Body of pancreas (tissue), 4 donors: ENCODE measurements around the gene ABCA13. TPM values are rescaled to one million over a fixed set of nuclear protein-coding genes. Genes with fewer than 3 reads are reported as not detected.

Experiments
- ATAC-seq: fragments of 150-250 bp; one replicate; pipeline ENCODE4 v1.9.1; 2016
- DNase-seq, 4 donors: peaks; one replicate each; pipeline ENCODE4 v3.0.0-alpha.2; 2019
- H3K27ac ChIP-seq, 4 donors: fragments of 200-600 bp; sonication (generic); 1 replicate in 3 of 4; 2 replicates in 1 of 4; pipeline versions ENCODE4 v1.5.1 to v1.6.1; 2016 to 2019; ENCODE audit warnings: mild to moderate bottlenecking in 1 of 4, mixed read lengths in 1 of 4, moderate library complexity in 1 of 4
- H3K27me3 ChIP-seq, 2 donors: fragments of 200-600 bp; sonication (generic); one replicate each; pipeline ENCODE4 v1.6.0; 2016; ENCODE audit warnings: mild to moderate bottlenecking in 1 of 2
- H3K36me3 ChIP-seq, 2 donors: fragments of 200-600 bp; sonication (generic); replicated peaks in 1 of 2; 2 replicates each; pipeline ENCODE4 v1.5.1; 2016; ENCODE audit warnings: low read depth in 2 of 2; ENCODE audit not compliant: insufficient read depth in 1 of 2
- H3K4me1 ChIP-seq: fragments of 200-600 bp; sonication (generic); one replicate; pipeline ENCODE4 v1.6.0; 2016
- H3K4me3 ChIP-seq, 2 donors: fragments of 200-600 bp; sonication (generic); 1 replicate in 1 of 2; 2 replicates in 1 of 2; pipeline ENCODE4 v1.5.1; 2016 to 2019
- H3K9me3 ChIP-seq, 3 donors: fragments of 200-600 bp; sonication (generic); 1 replicate in 2 of 3; 2 replicates in 1 of 3; pipeline ENCODE4 v1.5.1; 2016
- CTCF ChIP-seq, 7 experiments: fragments of 450-650 bp in 4 of 7; fragments of 200-600 bp in 3 of 7; sonication (generic) in 3 of 7; IDR thresholded peaks; one replicate each; pipeline ENCODE4 v1.5.1; 2016 to 2019; ENCODE audit warnings: antibody characterized with exemption in 7 of 7
- POLR2A ChIP-seq, 3 donors: fragments of 450-650 bp; IDR thresholded peaks; one replicate each; pipeline ENCODE4 v1.6.1; 2016; ENCODE audit warnings: antibody characterized with exemption in 3 of 3, mild to moderate bottlenecking in 2 of 3
- WGBS, 2 donors: methylation state at CpG; one replicate each; pipeline ENCODE4 v1.1.5; 2017; 5-methylcytosine and 5-hydroxymethylcytosine counted together
- intact Hi-C: fragments of 100-400 bp; cut with DNase I; formaldehyde crosslinking; loops from one replicate; pipeline ENCODE4 v1.15.1; 2023
- total RNA-seq, 2 donors: library from RNA; depleted of rRNA; stranded (reverse); fragments of >200 nt; gene quantifications; one replicate each; pipeline ENCODE4 v1.1.0, GENCODE V29; 2016

ABCA13 gene
- total RNA-seq, 2 donors from 2014 or later: under 0.01 TPM

GRCh38 chr7:48497521-48497920, 326.3 kb downstream of the ABCA13 start:
- WGBS, 2 donors: 56 to 57% methylated on average over 3 of the region's 3 CpGs
- no peak for ATAC-seq
- no peak for DNase-seq
- Histone ChIP-seq H3K4me3 (no peak overlapping the region), H3K36me3 (no peaks in the 10 kb centered on the region), H3K4me1 (no peaks in the 10 kb centered on the region), H3K27me3 (no peaks in the 10 kb centered on the region), H3K27ac (no peak overlapping the region), H3K9me3 (no peaks in the 10 kb centered on the region)
- TF ChIP-seq CTCF (IDR thresholded peaks at IDR 0.05) (no peak), POLR2A (IDR thresholded peaks at IDR 0.05) (no peak)
- intact Hi-C loops: no loop called here

- DNase-seq (no peak), ATAC-seq (no peak)
- intact Hi-C loops: loop anchor here (10.0 kb wide), 1 partner anchor 57 kb away; no protein-coding TSS in a partner anchor
- no peaks in the 10 kb centered on the region for H3K4me1 ChIP-seq
- TF ChIP-seq POLR2A (IDR thresholded peaks at IDR 0.05) (no peak), CTCF (IDR thresholded peaks at IDR 0.05) (no peak)
- no peaks in the 10 kb centered on the region for H3K36me3 ChIP-seq
- no peaks in the 10 kb centered on the region for H3K9me3 ChIP-seq
- 43 to 46% methylated on average over 4 of the region's 4 CpGs for WGBS, 2 donors
- no peak overlapping the region for H3K27ac ChIP-seq
- no peaks in the 10 kb centered on the region for H3K27me3 ChIP-seq
- no peak overlapping the region for H3K4me3 ChIP-seq
Measured at GRCh38 chr7:48502021-48502420, 330.8 kb downstream of the ABCA13 start.

GRCh38 chr7:48505051-48505450, 333.8 kb downstream of the ABCA13 start:
- H3K27ac ChIP-seq: no peak overlapping the region
- no peak for TF ChIP-seq CTCF (IDR thresholded peaks at IDR 0.05)
- TF ChIP-seq POLR2A (IDR thresholded peaks at IDR 0.05): no peak
- no peak overlapping the region for H3K4me3 ChIP-seq
- 73 to 79% methylated on average over 6 of the region's 6 CpGs for WGBS, 2 donors
- H3K36me3 ChIP-seq: no peaks in the 10 kb centered on the region
- DNase-seq: no peak
- H3K4me1 ChIP-seq: no peaks in the 10 kb centered on the region
- no peaks in the 10 kb centered on the region for H3K9me3 ChIP-seq
- no peaks in the 10 kb centered on the region for H3K27me3 ChIP-seq
- no peak for ATAC-seq
- intact Hi-C loops: loop anchor here (10.0 kb wide), 1 partner anchor 60 kb away; no protein-coding TSS in a partner anchor

GRCh38 chr7:48505466-48505865, 334.2 kb downstream of the ABCA13 start:
- DNase-seq (no peak), ATAC-seq (no peak)
- WGBS, 2 donors: 61 to 70% methylated on average over 4 of the region's 4 CpGs
- intact Hi-C loops: loop anchor here (10.0 kb wide), 1 partner anchor 61 kb away; no protein-coding TSS in a partner anchor
- Histone ChIP-seq H3K9me3 (no peaks in the 10 kb centered on the region), H3K4me1 (no peaks in the 10 kb centered on the region), H3K36me3 (no peaks in the 10 kb centered on the region), H3K4me3 (no peak overlapping the region), H3K27me3 (no peaks in the 10 kb centered on the region), H3K27ac (no peak overlapping the region)
- TF ChIP-seq CTCF (IDR thresholded peaks at IDR 0.05) (no peak), POLR2A (IDR thresholded peaks at IDR 0.05) (no peak)

GRCh38 chr7:48506569-48506968, 335.3 kb downstream of the ABCA13 start:
- H3K27ac ChIP-seq: no peak overlapping the region
- H3K4me1 ChIP-seq: no peaks in the 10 kb centered on the region
- 53 to 59% methylated on average over 4 of the region's 4 CpGs for WGBS, 2 donors
- no peak overlapping the region for H3K4me3 ChIP-seq
- no peaks in the 10 kb centered on the region for H3K36me3 ChIP-seq
- intact Hi-C loops: loop anchor here (10.0 kb wide), 1 partner anchor 62 kb away; no protein-coding TSS in a partner anchor
- no peak for DNase-seq
- no peaks in the 10 kb centered on the region for H3K27me3 ChIP-seq
- ATAC-seq: no peak
- no peaks in the 10 kb centered on the region for H3K9me3 ChIP-seq
- no peak for TF ChIP-seq POLR2A (IDR thresholded peaks at IDR 0.05)
- TF ChIP-seq CTCF (IDR thresholded peaks at IDR 0.05): no peak
